OCI-M2 (cell line): ENCODE measurements around the gene ANKFN1.

Experiments used
- DNase-seq: peaks from one replicate; lab custom pipeline; 2025; ENCODE audit not compliant: unreplicated experiment; lab: John Stamatoyannopoulos, UW

The ANKFN1 gene, protein sequence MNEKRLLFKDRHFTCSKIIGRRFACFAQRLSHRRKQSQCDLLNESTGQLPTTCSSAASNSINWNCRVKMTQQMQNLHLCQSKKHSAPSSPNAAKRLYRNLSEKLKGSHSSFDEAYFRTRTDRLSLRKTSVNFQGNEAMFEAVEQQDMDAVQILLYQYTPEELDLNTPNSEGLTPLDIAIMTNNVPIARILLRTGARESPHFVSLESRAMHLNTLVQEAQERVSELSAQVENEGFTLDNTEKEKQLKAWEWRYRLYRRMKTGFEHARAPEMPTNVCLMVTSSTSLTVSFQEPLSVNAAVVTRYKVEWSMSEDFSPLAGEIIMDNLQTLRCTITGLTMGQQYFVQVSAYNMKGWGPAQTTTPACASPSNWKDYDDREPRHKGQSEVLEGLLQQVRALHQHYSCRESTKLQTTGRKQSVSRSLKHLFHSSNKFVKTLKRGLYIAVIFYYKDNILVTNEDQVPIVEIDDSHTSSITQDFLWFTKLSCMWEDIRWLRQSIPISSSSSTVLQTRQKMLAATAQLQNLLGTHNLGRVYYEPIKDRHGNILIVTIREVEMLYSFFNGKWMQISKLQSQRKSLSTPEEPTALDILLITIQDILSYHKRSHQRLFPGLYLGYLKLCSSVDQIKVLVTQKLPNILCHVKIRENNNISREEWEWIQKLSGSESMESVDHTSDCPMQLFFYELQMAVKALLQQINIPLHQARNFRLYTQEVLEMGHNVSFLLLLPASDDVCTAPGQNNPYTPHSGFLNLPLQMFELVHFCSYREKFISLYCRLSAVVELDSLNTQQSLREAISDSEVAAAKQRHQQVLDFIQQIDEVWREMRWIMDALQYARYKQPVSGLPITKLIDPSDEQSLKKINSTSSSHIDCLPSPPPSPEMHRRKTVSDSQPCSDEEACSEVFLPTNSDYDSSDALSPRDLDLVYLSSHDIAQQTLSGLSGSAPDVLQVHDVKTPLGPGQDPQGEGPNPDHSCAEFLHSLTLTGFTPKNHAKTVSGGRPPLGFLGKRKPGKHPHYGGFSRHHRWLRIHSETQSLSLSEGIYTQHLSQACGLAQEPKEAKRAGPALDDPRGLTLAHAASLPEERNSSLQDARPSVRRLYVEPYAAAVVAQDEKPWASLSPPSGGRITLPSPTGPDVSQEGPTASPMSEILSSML

DNA sequence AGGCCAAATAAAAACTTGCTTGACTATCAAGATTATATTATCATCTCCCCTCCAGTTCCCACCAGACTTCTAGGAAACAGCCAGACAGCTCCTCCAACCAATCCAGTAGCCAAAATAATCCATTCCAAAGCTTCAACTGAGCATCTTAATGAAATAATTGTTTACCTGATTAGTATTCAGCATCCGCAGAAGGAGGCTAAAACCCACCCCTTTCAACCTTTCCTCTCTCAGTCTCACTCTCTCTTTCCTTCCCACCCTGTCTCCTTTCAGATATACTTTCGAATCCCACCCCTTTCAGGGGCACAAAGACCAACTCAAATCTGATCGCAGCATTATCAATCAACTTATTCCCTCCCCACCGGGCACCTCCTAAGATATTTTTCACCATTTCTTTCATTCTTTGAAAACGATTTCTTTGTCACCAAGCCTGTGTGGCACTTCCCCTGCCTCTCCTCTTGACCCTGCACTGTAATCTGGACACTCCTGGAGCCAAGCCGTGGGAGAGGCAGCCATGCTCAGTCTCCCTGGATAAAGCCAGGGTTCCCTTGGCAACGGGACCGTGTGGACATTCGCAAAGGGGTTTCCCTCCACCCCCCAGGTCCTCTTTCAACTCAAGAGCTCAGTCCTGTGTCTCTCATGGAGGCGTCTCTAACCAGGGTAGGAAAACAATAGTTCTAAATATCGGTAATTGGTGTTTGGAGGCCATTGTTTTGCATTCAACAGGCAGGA is at the start of gene ANKFN1:
ANKFN1 (plus strand) TSS at position 602 of the 729 bp plus-strand sequence. CDS start 59,193 bp downstream, outside the sequence.
- DNase-seq: no peak

DNA sequence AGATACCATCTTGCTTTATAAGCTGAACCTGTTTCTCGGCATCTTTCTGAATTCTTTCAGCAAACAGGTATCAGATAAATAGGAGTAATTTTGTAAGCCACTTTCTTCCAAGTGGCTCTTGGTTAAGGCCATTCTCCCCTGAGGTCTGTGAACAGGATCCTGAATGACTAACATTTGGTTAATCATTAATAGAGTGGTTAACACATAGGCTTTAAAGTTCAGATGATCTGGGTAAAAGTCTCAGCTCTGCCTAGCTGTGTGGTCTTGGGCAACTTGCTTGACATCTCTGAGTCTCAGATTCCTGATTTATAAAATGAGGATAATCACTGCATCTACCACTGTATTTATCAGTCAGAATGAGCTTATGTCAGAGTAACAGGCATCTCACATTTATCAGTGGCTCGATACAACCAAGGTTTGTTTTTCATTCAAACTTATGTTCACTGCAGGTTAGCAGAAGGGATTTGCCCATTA is 44.4 kb upstream of the ANKFN1 start:
- DNase-seq: no peak

DNA sequence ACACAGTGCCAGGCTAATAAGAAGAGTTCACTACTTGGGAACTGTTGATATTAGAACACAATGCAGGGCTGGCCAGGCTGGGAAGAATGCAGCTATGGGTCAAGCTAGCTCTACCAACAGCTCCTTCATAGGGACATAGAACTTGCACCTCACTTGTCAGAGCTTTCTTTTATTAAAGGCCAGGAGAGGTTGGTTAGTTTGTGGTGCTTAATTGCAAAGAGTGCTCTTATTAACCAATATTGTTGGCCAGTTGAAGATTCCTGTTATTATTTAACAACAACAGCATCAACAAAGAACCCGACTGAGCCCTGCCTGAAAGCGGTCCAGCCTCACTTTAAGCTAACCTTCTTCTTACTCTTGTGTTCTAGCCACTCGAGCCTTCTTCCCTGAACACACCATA is 43.4 kb upstream of the ANKFN1 start:
- DNase-seq: no peak

DNA sequence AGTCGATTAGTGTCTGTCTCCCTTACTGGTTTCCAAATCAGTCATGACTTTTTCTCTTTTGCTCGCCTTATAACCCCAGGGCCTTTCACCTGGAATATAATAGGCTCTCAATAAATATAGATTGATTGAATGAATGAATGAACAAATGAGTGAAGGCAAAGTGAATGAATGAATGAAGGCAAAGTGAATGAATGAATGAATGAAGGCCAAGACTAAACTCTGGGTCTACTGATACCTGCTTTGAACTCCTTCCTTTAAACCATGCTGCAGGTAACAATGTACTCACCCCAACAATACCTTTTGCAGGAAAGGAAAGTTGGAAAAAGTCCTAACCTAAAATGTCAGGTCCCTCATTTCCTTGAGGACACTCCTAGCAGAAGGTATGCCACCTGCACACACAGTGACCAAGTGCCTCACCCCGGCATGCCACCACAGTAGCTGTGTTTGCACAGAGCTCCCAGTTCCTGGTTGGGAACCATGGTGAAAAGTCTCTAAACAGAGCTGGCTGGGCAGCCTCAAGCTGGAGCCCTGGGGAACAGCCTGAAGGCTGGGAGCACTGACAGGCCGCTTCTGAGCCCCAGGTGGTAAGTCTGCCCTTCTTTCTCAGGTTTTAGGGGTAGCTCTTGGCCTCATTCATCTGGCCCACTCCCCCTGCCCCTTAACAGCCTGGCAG is 42.7 kb upstream of the ANKFN1 start:
- DNase-seq: no peak

DNA sequence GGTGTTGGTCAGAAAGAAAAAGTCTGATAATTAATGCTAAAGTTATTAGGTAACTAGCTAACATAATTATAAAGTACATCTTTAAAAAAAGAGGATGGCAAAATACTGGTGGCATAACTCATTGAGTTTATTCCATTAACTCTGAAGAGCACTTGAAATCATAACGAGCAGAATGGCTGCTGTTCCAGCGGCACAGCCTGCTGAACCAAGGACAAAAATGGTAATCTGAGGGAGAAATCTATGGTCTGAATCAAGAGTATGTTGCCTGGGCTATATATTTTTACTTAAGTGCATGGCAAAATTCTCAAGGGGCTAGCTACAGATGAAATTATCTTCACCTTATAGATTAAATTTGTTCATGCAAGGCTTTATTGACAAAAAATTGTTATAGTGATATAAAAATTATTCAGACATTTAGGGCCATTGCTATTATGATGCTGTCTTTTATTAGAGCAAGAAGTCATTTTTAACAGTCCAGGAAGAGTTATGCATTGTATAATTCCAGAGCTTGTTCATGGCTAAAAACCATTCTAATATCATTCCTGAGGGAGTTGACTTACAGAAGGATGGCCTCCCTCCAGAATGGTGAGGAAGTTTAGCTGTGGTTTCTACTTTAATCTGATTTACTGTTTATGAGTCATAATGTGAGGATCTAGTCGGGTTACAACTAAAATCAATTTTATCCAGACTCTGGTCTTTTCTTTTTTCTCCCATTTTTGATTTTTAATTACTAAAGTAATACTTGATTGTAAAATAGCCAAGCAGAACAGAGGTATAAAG is 41.4 kb upstream of the ANKFN1 start:
- no peak for DNase-seq

DNA sequence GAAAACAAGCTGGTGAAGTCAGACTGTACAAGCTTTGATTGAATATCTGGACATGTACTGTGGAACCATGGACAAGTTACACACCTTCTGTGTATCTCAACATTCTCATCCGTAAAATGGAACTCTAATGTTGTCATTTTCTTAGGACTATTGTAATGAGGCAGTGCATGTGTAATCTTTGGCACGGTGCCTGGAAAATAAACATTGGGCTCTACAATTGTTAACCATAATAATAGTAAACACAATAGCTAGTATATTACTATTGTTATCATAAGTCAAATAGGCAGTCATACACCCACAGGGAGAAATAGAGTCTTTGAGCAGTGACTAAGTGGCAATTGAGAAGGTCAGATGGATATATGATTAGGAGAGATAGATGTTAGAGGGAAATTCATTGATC is 39.8 kb upstream of the ANKFN1 start:
- no peak for DNase-seq

DNA sequence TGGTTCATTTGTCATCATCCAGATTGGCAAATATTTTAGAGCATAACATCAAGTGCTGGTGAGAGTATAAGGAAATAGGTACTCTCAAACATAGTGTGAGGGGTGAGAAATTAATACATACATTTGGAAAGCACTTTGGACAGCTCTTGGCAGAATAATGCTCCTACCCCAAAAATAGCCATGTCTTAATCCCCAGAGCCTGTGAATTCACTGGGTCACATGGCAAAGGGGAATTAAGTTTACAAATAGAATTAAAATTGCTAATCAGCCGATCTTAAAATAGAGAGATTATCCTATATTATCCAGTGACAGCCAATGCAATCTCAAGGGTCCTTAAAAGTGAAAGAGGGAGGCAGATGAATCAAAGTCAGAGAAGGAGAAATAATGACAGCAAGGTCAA is 38.8 kb upstream of the ANKFN1 start:
- no peak for DNase-seq

DNA sequence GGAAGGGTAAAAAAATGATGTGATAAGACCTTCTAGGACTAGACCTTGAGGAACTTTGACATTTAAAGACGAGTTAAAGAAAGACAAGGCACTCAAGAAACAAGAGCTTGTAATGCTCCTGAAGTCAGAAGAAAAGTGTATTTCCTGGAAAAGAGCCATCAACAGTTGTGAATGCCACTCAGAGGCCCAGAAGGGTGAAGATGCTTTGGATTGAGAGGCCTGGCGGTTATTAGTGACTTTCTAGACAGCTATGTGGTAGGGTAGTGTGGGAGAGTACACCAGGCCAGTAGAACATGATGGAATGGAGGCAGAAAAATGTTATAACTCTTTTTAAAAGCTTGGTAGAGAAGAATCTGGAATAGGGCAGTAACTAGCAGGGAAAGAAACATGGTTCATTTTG is 34.1 kb upstream of the ANKFN1 start:
- DNase-seq: no peak

DNA sequence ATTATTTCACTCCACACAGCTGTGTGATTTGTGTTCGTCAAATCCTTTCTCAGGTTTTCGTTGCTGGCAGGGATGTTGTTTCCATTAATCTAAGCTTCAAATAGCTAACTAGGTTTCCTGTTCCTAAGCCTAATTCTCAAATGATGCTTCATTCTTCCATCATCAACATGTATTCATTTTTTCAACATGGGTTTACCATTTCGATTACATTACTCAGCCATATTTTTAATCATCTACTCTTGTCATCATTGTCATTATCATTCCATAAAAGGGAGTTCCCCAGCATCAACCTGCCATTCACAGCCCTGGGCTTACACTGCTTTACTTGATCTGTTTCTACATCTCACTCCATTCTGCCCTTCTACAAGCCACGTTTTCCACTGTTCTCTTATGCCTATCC is 33.3 kb upstream of the ANKFN1 start:
- DNase-seq: no peak

DNA sequence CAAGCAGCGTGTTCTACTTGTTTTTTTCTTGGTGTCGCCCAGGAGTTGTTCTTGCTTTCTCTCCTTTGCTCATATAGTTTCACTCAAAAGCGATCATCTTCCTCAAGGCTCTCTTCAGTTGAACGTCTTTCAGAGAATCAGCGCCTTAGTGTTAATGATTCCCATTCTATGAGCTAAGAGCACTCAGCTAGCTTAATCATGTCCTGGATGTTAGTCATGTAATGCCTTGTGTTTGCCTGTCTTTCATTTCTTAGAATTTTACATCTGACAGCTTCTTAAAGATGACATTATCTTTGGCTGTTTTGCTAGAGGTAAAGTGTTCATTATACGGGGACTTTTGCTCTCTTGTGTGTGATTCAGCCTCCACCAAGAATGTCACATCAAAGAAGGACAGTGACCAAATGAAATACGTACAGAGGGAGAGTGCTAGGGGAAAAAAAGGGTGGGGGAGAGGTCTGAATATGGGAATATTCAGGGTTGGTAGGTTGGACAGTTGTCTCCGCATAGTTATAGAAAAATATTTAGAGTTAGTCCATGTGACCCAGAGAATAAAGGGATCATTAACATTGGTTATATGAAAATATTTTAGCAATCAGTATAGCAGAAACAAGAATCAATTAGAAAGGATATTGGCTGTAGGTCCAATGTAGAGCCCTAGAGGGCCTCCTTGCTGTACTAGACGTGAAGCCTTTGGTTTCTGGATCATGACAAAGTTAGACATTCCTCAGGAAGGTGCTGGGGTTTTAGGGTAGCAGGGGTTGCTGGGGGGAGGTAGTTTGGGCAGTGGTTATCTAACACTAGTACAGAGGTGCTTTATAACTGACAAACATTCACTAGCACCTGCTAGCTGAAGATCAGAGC is 31.9 kb upstream of the ANKFN1 start:
- DNase-seq: no peak

DNA sequence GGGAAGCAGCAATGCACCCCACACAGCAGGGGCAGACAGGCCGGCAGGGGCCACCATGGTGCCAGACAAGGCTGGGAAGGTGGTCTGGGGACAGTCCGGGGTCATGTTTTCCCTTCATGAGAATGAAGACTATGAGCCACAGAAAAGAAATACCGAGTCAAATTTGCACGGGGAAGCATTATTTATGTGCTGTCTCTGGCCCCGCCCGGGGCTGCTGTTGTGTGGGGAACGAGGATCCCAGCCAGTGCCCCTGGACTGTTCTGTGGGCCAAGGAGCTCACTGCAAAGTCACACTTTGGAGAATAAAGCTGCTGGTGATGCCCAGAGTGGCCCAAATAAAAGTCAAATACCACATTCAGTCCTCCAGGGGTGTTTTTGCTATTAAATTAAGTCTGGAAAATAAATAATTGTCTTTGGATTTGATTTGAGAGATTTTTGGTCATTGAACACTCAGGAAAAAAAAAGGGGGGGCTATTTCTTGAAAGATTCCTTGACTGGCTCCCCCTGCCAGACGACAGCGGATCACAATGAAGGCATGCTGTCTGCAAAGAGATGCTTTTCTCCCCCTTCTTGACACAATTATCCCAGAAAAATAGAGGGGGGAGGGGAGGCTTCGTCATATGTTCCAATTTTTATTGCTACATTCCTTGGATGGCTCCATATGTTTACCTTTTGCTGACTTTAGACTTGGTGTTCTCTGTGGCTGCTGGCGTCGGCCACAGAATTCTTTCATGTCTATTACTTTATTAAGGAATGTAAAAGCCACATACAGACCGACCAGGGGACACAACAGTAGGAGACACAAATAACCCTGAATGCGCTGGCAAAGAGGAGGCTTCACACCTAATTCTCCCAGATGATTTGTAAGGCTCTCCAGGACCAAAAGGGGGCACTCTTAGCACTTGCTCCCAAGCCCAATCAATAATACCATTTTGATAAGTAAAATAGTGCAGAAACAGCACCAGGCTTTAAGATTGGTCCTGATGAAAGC is 27.1 kb upstream of the ANKFN1 start:
- no peak for DNase-seq

DNA sequence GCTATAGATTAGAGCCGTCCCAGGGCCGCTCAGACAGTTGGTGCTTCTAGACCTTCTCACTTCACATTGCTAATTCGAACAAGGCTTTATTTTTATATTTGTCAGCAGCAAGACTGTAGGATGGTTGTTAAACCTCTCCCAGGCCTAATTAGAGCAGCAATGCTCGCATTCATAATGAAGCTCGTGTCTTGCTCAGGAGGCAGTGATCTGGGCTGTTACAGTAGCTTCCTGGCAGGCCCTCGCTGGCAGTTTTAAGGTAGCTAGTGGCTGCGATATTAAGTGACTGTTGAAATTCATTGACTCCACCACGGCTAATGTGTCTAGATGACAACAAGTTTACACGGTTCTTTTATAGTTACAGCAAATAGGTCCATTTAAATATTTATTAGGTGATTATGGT is 23.2 kb upstream of the ANKFN1 start:
- DNase-seq: no peak

DNA sequence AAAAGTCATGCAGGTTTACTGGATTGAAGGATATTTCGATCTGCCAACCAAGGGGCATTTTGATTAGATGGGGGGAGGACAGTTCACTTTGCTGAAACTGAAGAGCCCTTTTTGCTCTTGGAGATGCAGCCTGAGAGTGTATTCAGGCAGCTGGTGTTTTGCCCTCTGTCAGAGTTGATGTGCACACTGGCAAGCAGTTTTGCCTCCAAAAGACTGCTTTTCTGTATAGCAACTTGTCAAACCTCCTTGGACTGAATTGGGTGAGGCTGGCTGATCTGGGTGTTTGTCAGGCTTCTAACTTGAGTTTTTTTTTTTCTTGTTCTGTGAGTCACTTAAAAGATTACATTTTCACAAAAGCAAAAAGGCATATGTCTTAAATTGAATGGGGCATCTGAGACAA is 22.6 kb upstream of the ANKFN1 start:
- no peak for DNase-seq

DNA sequence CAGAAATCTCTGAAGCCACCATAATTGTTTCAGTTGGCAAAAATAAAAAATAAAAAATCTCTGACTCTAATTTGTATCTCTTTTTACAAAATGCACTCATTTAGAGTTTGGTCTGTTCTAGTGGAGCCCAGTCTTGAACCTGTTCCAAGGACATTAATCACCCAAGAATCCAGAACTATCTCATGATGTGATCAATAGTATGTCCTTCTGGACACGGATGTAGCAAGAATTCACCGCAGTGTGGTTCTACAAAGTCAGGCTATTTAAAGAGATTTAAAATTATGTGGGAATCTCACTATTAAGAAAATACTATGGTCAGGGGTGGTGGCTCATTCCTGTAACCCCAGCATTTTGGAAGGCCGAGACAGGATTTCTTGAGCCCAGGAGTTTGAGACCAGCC is 21.8 kb upstream of the ANKFN1 start:
- no peak for DNase-seq

DNA sequence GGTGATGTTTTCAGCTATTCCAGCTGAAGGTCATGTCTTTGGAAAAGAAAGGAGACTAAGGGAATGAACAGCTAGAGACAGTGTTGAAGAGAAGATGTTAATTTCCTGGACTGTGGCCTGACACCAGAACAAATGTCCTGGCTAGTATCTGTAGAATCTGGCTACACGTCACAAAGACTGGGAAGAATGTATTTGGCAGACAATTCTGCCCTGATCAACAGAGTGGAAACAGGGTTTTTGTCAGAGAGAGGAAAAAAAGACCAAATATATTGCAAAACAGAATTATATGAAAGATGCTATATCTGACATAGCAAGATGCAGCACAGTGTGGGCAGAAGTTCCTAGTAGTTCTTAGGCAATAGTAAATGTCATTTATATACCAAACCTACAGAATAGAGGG is 17.0 kb upstream of the ANKFN1 start:
- no peak for DNase-seq

DNA sequence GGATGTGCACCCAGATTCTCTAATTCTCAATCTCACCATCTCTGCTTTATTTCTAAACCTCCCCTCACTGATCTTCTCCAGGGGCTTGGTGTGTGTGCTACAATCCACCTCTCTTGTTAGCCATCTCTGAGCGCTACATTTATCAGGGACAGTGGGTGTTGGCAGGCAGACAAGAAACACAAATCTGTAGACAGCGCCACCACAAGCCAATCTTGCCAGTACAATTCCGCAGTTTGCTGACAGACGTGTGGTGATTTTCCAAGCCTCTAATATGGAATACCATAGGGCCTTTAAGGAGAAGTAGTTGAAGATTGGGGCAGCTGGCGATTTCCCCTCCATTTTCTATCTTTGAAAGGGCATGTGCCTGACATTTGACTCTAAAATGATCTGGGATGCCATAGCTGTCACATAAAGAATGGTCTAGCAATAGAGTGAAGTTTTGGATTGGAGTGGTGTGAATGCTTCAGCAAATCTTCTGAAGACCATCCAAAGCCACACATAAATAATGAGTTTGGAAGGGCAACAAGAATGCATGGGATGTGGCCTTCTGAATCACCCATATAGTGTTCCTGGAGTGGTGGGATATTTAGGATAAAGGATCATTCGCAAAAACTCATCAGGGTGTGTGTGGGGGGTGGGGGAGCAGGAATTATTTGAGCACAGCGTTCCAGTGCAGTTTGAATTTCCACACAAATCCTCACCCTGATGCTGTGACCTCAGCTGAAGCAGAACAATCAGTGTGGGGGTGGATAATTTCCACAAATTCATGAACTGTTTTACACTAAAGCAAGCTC is 12.0 kb upstream of the ANKFN1 start:
- no peak for DNase-seq

DNA sequence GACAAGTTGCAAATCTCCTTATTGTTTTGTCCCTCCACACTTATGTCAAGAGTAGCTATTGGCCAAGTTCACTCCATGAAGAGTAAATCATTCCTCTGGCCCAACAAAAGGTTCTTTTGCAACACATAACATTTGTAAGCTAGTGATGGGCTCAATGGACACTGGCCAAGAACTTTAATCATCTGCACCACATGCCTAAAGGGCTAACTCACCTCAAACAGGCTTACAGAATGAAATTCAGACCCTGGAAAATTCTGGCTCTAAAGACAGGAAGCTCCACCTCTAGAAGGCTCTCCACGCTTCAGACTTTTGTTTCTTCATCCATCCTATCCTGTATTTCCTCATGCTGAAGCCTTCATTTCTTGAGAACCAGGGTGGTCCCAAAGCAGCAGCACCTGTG is 10.9 kb upstream of the ANKFN1 start:
- no peak for DNase-seq
